Duodenal mucosa (tissue), 2 donors: ENCODE measurements around the gene MOB4.
"Not testable (repeated sequence)": the region's sequence is repeated elsewhere in the genome, so short reads cannot be mapped to it uniquely, and the experiment has no call there.

Source experiments
- H3K27ac ChIP-seq: one replicate; pipeline ENCODE4 v1.7.0; 2013; ENCODE audit warnings: low read depth, low read length
- H3K27me3 ChIP-seq, 2 donors: one replicate each; pipeline ENCODE4 v1.7.0; 2013; ENCODE audit warnings: low read length in 2 of 2, control low read depth in 1 of 2; ENCODE audit not compliant: insufficient read depth in 2 of 2, control insufficient read depth in 1 of 2
- H3K36me3 ChIP-seq, 2 donors: one replicate each; pipeline ENCODE4 v1.7.0; 2013; ENCODE audit warnings: low read length in 2 of 2, control low read depth in 1 of 2; ENCODE audit not compliant: insufficient read depth in 2 of 2, control insufficient read depth in 1 of 2
- H3K4me1 ChIP-seq, 2 donors: one replicate each; pipeline ENCODE4 v1.7.0; 2013; ENCODE audit warnings: low read length in 2 of 2, control low read depth in 1 of 2; ENCODE audit not compliant: insufficient read depth in 2 of 2, control insufficient read depth in 1 of 2
- H3K4me3 ChIP-seq, 2 donors: one replicate each; pipeline ENCODE4 v1.7.0; 2013; ENCODE audit warnings: low read length in 2 of 2, low read depth in 1 of 2
- H3K9ac ChIP-seq, 2 donors: one replicate each; pipeline ENCODE4 v1.7.0; 2013; ENCODE audit warnings: low read length in 2 of 2, low read depth in 1 of 2
- H3K9me3 ChIP-seq, 2 donors: one replicate each; pipeline ENCODE4 v1.7.0; 2013; ENCODE audit warnings: low read length in 2 of 2, control low read depth in 1 of 2; ENCODE audit not compliant: control insufficient read depth in 1 of 2

MOB4 gene

DNA sequence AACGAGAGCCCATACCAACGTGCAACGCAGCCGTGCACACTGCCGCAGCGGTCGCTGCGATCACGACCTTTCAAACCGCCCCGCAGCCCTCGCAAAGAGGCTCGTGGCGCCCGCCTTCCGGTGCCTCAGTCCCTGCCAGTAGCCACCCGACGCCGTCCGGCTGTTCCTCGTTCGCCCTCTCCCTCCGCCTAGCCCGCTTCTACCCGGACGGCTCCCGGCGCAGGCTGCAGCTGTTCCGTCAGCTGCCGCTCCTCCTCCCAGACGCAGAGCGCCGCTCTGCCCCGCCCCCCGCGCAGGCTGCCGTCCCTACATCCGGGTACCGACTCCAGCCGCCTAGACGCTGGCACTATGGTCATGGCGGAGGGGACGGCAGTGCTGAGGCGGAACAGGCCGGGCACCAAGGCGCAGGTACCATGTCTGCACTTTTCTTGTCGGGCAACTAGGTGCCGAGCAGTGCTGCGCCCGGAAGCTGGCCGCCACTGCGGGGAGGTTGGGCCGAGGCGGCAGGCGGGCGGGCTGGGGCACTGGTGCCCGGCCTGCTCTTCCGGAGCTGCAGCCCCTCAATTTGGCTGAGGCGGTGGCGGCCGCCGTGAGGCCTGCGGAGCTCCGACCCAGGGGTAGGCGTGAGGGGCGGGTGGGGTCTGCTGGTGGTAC is at the start of gene MOB4:
MOB4 (plus strand) TSS at position 328 of the 654 bp plus-strand sequence; CDS start at position 349, 21 bp downstream.
- no peaks in the 10 kb centered on the region for H3K9me3 ChIP-seq

DNA sequence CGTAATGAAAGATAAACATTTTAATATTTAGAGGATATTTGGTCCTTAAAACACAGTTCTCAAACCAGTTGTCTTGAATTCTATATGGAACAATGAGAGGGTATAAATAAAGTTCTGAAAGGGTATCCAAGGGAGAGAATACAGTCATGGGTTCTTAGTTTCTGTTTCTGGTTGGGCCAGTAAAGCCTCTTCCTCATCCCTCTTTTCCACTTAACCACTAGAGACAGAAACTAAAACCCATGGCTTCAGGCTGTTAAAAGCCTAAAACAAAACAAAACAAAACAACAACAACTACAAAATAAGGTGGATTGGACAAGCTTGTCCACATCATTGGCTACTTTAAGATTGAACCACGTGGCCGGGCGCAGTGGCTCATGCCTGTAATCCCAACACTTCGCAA is 43.7 kb upstream of the MOB4 start:
- Histone ChIP-seq H3K36me3 (peaks cover 16 to 73% of the 10 kb centered on the region in 2 donors), H3K9me3 (no peaks in the 10 kb centered on the region), H3K9ac (no peak overlapping the region), H3K4me1 (no peaks in the 10 kb centered on the region), H3K27ac (no peak overlapping the region), H3K27me3 (no peaks in the 10 kb centered on the region), H3K4me3 (no peak overlapping the region)

More for the DNA sequence above, at the start of gene MOB4:
- Histone ChIP-seq H3K27me3 (no peaks in the 10 kb centered on the region), H3K27ac (peak within 1 kb of the TSS; percentile 92), H3K9ac (peak within 1 kb of the TSS; percentile 97 to 98), H3K4me1 (peaks cover 14 to 19% of the 10 kb centered on the region in 2 donors), H3K4me3 (peak within 1 kb of the TSS; percentile 92 to 99), H3K36me3 (peaks cover 0 to 3% of the 10 kb centered on the region in 2 donors)

DNA sequence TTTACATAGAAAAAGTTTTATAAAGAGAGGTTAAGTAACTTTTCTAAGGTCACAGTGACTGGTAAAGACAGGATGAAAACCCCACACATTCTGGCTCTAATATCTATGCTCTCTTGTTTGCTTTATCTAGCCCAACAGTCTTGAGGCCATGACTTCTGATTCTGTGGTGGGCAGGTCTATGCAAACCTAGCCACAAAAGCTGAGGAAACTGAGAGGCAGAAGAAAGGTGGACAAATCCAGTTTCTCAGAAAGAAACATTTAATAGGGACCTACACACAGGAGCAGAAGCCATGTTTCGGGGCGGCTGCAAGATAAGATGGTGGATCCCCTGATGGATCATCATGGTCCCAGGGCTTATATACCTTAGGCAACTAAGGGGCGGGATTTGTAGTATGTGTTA is 38.1 kb upstream of the MOB4 start:
- H3K36me3 ChIP-seq: peaks cover 12 to 49% of the 10 kb centered on the region in 2 donors
- H3K4me3 ChIP-seq: no peak overlapping the region
- H3K27ac ChIP-seq: no peak overlapping the region

DNA sequence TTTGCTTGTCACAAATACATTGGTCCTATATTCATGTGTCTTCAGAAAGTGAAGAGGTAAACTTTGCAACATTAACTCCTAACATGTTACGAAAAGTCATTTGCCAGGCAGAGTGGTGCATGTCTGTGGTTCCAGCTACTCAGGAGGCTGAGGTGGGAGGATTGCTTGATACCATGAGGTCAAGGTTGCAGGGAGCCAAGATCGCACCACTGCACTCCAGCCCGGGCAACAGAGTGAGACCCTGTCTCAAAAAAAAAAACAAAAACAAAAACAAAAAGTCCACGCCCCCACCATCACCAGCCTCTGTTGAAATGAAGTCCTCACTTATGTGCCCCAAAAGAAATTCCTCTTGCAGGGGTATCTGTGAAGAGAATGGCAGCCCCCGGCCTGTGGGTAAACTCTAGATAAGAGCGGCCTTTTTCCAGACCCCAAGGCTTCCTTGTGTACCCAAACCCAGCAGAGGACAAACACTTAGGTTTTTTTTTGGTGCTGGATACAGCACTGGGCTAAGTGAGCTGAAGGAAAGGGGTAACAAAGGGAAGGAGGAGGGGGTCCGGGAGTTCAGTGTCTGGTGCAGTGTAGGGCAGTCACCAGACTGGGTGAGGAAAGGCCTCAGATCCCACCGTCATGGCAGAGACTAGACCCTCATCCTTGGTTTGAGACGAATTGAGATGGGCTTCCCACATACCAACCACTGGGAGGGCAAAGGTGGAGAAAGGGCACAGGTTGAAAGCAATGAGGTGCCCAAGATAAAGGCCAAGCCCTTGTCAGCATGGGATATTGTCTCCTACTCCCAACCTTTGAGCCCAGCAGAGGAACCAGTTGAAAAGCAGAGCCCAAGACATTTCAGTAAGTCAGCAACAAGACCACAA is 35.5 kb upstream of the MOB4 start:
- Histone ChIP-seq H3K4me3 (no peak overlapping the region), H3K9ac (no peak overlapping the region), H3K27me3 (no peaks in the 10 kb centered on the region), H3K36me3 (peaks cover 6 to 31% of the 10 kb centered on the region in 2 donors), H3K27ac (no peak overlapping the region), H3K4me1 (no peaks in the 10 kb centered on the region), H3K9me3 (peaks cover 4 to 8% of the 10 kb centered on the region in 2 donors)

More for the DNA sequence above, 38.1 kb upstream of the MOB4 start:
- Histone ChIP-seq H3K9me3 (no peaks in the 10 kb centered on the region), H3K4me1 (no peaks in the 10 kb centered on the region), H3K9ac (no peak overlapping the region), H3K27me3 (no peaks in the 10 kb centered on the region)

GRCh38 chr2:197484248-197484647 is 31.6 kb upstream of the MOB4 start:
- not testable (repeated sequence) for H3K4me3 ChIP-seq, H3K4me1 ChIP-seq, H3K9ac ChIP-seq, H3K27me3 ChIP-seq, H3K9me3 ChIP-seq, H3K27ac ChIP-seq
- peaks cover 25 to 43% of the 10 kb centered on the region in 2 donors for H3K36me3 ChIP-seq

- Histone ChIP-seq H3K9me3 (peaks cover 4 to 8% of the 10 kb centered on the region in 2 donors), H3K9ac (no peak overlapping the region), H3K27me3 (no peaks in the 10 kb centered on the region), H3K36me3 (peaks cover 28 to 57% of the 10 kb centered on the region in 2 donors), H3K27ac (no peak overlapping the region), H3K4me3 (no peak overlapping the region), H3K4me1 (no peaks in the 10 kb centered on the region)
These were observed 29.7 kb upstream of the MOB4 start for GRCh38 chr2:197486175-197486574.

DNA sequence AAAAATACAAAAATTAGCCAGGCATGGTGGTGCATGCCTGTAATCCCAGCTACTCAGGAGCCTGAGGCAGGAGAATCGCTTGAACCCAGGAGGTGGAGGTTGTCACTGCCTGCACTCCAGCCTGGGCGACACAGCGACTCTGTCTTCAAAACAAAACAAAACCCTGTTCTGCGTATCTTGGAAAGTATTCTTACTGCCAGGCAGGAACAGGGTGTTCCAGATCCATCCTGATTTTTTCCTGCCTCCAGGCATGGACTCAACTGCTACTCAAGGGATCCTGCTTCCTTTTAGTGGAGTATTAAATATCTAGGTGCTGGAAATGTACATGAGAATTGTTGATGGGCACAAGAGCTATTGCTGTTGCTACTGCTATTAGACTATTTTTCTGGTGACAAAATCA is 28.5 kb upstream of the MOB4 start:
- H3K4me1 ChIP-seq: no peaks in the 10 kb centered on the region
- no peak overlapping the region for H3K4me3 ChIP-seq
- H3K36me3 ChIP-seq: peaks cover 34 to 69% of the 10 kb centered on the region in 2 donors
- no peaks in the 10 kb centered on the region for H3K27me3 ChIP-seq
- no peak overlapping the region for H3K27ac ChIP-seq
- no peak overlapping the region for H3K9ac ChIP-seq
- peaks cover 4 to 8% of the 10 kb centered on the region in 2 donors for H3K9me3 ChIP-seq

GRCh38 chr2:197495433-197496134 is 20.3 kb upstream of the MOB4 start:
- Histone ChIP-seq H3K36me3 (peaks cover 34 to 64% of the 10 kb centered on the region in 2 donors), H3K4me3 (no peak overlapping the region), H3K9me3 (no peaks in the 10 kb centered on the region), H3K4me1 (peaks cover 28 to 31% of the 10 kb centered on the region in 2 donors), H3K9ac (no peak overlapping the region), H3K27me3 (no peaks in the 10 kb centered on the region), H3K27ac (no peak overlapping the region)

DNA sequence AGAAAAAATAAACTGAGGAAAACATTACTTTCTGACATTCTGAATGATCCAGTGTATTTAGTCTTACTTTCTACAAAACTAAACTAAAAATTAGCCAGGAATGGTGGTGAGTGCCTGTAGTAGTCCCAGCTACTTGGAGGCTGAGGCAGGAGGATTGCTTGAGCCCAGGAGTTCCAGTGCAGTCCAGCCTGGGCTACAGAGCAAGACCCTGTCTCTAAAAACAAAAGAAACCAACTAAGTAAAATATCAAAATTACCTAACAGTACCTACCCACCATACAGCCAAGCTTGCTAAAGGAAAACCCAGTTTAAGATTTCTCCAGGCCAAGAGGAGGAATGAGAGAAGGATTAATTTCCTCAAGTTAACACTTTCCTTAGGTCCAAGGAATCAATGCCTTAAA is 19.2 kb upstream of the MOB4 start:
- Histone ChIP-seq H3K27me3 (no peaks in the 10 kb centered on the region), H3K36me3 (peaks cover 29 to 54% of the 10 kb centered on the region in 2 donors), H3K4me3 (no peak overlapping the region), H3K9ac (no peak overlapping the region), H3K9me3 (no peaks in the 10 kb centered on the region), H3K27ac (no peak overlapping the region), H3K4me1 (peaks cover 30 to 31% of the 10 kb centered on the region in 2 donors)

DNA sequence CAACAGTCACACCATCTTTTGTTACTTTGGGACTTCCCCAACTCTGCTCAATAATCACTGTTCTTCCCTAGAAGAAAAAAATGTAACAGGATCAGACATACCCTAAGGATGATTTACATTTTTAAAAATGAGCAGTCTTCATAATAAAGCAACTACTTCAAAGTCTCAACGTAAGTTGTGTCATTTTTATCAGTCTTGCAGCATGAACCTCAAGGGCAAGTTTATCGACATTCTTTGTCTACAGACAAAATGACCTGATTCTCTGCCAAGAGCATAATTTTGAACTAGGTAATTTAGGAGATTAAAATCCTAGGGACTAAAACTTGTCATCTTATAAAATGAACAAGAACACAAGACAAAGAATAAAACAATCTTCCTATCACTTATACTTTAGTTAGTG is 18.5 kb upstream of the MOB4 start:
- peak overlapping the region; percentile 0 to 92 for H3K9ac ChIP-seq
- peaks cover 28 to 48% of the 10 kb centered on the region in 2 donors for H3K36me3 ChIP-seq
- peak overlapping the region in 1 of 2 donors; percentile 87 for H3K4me3 ChIP-seq
- no peak overlapping the region for H3K27ac ChIP-seq
- H3K4me1 ChIP-seq: peaks cover 36% of the 10 kb centered on the region in 2 donors
- no peaks in the 10 kb centered on the region for H3K27me3 ChIP-seq
- H3K9me3 ChIP-seq: no peaks in the 10 kb centered on the region
